Measurements from ENCODE around the gene TMCC1. TPM values are rescaled to one million over a fixed set of nuclear protein-coding genes. Genes with fewer than 3 reads are reported as not detected.

Gene TMCC1
- total and polyA plus RNA-seq, 4 donors: 10.2 to 60.0 (median 11.0) TPM

DNA sequence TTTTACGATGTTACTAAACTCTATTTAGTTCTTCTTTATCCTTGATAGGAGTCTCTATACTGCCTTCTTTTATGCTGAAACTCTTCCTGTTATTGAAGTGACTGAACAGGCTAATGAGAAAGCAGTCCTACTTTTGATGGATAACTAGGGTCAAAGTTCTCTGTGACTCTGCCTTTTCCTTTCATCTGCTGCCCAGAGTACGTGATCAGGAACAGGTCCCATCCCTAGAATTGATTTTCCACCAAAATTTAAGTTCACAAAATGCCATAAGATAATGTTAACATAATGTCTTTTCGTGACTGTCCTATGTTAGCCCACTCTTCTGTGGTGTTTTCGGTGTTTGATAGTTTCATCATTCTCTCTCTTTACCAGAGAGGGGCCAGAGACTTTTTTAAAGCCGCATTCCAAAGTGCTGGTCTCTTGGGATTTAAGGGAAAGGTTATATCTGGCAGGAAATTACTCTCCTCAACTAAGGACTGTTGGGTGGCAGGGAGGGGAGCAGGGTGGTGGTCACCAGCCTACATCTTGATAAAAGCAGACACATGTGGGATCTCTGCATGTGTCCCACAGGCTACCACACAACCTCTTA lies 236.8 kb downstream of the TMCC1 start:
- H3K27me3 ChIP-seq (ENCODE audit: control insufficient read depth in 4 of 4, insufficient read depth in 4 of 4, low read length in 3 of 4): no peaks in the 10 kb centered on the region
- TF ChIP-seq SP1 (IDR thresholded peaks at IDR 0.05): peak; percentile 75
- peak; percentile 74 for TF ChIP-seq NR2F2 (IDR thresholded peaks at IDR 0.05)
- TF ChIP-seq FOXA2 (IDR thresholded peaks at IDR 0.05): no peak
- TF ChIP-seq, protein P1, sequence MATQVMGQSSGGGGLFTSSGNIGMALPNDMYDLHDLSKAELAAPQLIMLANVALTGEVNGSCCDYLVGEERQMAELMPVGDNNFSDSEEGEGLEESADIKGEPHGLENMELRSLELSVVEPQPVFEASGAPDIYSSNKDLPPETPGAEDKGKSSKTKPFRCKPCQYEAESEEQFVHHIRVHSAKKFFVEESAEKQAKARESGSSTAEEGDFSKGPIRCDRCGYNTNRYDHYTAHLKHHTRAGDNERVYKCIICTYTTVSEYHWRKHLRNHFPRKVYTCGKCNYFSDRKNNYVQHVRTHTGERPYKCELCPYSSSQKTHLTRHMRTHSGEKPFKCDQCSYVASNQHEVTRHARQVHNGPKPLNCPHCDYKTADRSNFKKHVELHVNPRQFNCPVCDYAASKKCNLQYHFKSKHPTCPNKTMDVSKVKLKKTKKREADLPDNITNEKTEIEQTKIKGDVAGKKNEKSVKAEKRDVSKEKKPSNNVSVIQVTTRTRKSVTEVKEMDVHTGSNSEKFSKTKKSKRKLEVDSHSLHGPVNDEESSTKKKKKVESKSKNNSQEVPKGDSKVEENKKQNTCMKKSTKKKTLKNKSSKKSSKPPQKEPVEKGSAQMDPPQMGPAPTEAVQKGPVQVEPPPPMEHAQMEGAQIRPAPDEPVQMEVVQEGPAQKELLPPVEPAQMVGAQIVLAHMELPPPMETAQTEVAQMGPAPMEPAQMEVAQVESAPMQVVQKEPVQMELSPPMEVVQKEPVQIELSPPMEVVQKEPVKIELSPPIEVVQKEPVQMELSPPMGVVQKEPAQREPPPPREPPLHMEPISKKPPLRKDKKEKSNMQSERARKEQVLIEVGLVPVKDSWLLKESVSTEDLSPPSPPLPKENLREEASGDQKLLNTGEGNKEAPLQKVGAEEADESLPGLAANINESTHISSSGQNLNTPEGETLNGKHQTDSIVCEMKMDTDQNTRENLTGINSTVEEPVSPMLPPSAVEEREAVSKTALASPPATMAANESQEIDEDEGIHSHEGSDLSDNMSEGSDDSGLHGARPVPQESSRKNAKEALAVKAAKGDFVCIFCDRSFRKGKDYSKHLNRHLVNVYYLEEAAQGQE (IDR thresholded peaks at IDR 0.05): peak; percentile 63
- peak in 1 of 2 donors; percentile 42 for TF ChIP-seq GABPA (IDR thresholded peaks at IDR 0.05 in 1 of 2, conservative IDR thresholded peaks at IDR 0.05 in 1 of 2)
- TF ChIP-seq RXRA (IDR thresholded peaks at IDR 0.05): peak; percentile 68 to 89
- peak; percentile 93 to 96 for TF ChIP-seq HNF4A (conservative IDR thresholded peaks at IDR 0.05)
- TF ChIP-seq, protein P2, sequence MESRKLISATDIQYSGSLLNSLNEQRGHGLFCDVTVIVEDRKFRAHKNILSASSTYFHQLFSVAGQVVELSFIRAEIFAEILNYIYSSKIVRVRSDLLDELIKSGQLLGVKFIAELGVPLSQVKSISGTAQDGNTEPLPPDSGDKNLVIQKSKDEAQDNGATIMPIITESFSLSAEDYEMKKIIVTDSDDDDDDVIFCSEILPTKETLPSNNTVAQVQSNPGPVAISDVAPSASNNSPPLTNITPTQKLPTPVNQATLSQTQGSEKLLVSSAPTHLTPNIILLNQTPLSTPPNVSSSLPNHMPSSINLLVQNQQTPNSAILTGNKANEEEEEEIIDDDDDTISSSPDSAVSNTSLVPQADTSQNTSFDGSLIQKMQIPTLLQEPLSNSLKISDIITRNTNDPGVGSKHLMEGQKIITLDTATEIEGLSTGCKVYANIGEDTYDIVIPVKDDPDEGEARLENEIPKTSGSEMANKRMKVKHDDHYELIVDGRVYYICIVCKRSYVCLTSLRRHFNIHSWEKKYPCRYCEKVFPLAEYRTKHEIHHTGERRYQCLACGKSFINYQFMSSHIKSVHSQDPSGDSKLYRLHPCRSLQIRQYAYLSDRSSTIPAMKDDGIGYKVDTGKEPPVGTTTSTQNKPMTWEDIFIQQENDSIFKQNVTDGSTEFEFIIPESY (IDR thresholded peaks at IDR 0.05): no peak
- peak; percentile 18 for TF ChIP-seq TAF1 (conservative IDR thresholded peaks at IDR 0.05)
- TF ChIP-seq RAD21 (IDR thresholded peaks at IDR 0.05): peak; percentile 39 to 49
- TF ChIP-seq, protein P3, sequence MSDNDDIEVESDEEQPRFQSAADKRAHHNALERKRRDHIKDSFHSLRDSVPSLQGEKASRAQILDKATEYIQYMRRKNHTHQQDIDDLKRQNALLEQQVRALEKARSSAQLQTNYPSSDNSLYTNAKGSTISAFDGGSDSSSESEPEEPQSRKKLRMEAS (IDR thresholded peaks at IDR 0.05): peak; percentile 58
- TF ChIP-seq JUND (IDR thresholded peaks at IDR 0.05): peak; percentile 65 to 82
- TF ChIP-seq, protein P4, sequence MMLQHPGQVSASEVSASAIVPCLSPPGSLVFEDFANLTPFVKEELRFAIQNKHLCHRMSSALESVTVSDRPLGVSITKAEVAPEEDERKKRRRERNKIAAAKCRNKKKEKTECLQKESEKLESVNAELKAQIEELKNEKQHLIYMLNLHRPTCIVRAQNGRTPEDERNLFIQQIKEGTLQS (IDR thresholded peaks at IDR 0.05): peak; percentile 50
- no peak for TF ChIP-seq FOXA1 (IDR thresholded peaks at IDR 0.05)
- TF ChIP-seq, protein P5, sequence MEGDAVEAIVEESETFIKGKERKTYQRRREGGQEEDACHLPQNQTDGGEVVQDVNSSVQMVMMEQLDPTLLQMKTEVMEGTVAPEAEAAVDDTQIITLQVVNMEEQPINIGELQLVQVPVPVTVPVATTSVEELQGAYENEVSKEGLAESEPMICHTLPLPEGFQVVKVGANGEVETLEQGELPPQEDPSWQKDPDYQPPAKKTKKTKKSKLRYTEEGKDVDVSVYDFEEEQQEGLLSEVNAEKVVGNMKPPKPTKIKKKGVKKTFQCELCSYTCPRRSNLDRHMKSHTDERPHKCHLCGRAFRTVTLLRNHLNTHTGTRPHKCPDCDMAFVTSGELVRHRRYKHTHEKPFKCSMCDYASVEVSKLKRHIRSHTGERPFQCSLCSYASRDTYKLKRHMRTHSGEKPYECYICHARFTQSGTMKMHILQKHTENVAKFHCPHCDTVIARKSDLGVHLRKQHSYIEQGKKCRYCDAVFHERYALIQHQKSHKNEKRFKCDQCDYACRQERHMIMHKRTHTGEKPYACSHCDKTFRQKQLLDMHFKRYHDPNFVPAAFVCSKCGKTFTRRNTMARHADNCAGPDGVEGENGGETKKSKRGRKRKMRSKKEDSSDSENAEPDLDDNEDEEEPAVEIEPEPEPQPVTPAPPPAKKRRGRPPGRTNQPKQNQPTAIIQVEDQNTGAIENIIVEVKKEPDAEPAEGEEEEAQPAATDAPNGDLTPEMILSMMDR (IDR thresholded peaks at IDR 0.05; ENCODE audit: low read depth, low read length, missing input control): no peak
- peak; percentile 82 for TF ChIP-seq HNF4G (IDR thresholded peaks at IDR 0.05)
- peak in 1 of 2 donors; percentile 64 for TF ChIP-seq EGR1 (IDR thresholded peaks at IDR 0.05; ENCODE audit: low read depth in 2 of 2)
- TF ChIP-seq YY1 (IDR thresholded peaks at IDR 0.05): peak; percentile 73
- H3K27ac ChIP-seq (ENCODE audit: low read depth in 1 of 2, low read length in 2 of 2): peak overlapping the region; percentile 89 to 96
- peaks cover 0 to 18% (median 4%) of the 10 kb centered on the region in 4 donors for H3K36me3 ChIP-seq (ENCODE audit: control insufficient read depth in 4 of 4, insufficient read depth in 3 of 4, low read depth in 1 of 4, low read length in 3 of 4)
- H3K4me1 ChIP-seq (ENCODE audit: control insufficient read depth in 4 of 4, insufficient read depth in 4 of 4, low read length in 3 of 4): peaks cover 3 to 29% (median 11%) of the 10 kb centered on the region in 4 donors
- DNase-seq (ENCODE audit: low spot score): no peak
- peak overlapping the region in 1 of 2 donors; percentile 43 for H3K9ac ChIP-seq (ENCODE audit: low read depth in 1 of 2, low read length in 2 of 2)
- 26% methylated on average over 5 of the region's 5 CpGs for WGBS
- peak overlapping the region in 1 of 3 donors; percentile 35 for H3K4me3 ChIP-seq (ENCODE audit: low read depth in 1 of 3, low read length in 3 of 3)
- no peaks in the 10 kb centered on the region for H3K9me3 ChIP-seq (ENCODE audit: control insufficient read depth in 4 of 4, low read length in 3 of 4)

All from liver (tissue), 9 donors.